GM18520 (cell line): Measurements from ENCODE around the gene FAM110D.
A peak's percentile ranks its signal among the peaks of the same experiment; 100 is the strongest.

Experiments used
- ATAC-seq: cut with Tn5 transposase; IDR thresholded peaks from one replicate; pipeline ENCODE4 v1.9.1; 2021; ENCODE audit not compliant: unreplicated experiment

FAM110D gene

GRCh38 chr1:26161415-26162219 lies 2.7 kb downstream of the FAM110D start:
- ATAC-seq: no peak

DNA sequence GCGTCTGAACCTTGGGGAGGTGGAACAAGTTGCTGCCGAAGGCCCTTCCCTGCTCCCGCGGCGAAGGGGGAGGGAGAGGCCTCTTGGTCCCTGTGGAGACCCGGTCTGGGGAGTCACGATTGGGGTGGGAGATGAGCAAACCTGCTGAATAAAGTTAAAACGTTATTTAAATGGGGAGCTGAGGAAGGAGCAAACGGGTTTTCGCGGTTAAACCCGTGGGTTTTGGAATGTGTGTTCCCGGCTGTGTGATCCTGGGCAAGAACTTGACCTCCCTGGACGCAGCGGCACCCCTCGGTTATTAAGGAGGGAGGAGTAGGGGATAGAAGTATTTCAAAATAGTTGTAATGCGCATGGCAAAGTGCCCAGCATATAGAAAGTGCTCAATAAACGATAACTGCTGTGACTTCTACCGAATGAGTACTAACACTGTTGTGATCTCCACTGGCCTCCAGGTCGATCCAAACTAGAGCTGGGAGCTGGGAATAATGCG lies 3.4 kb downstream of the FAM110D start:
- ATAC-seq: no peak

- ATAC-seq: no peak
These were observed 4.8 kb downstream of the FAM110D start for GRCh38 chr1:26163684-26164035.

GRCh38 chr1:26164036-26164860 lies 5.4 kb downstream of the FAM110D start:
- ATAC-seq: no peak

- no peak for ATAC-seq
These were observed 6.3 kb downstream of the FAM110D start for GRCh38 chr1:26164861-26165842.

DNA sequence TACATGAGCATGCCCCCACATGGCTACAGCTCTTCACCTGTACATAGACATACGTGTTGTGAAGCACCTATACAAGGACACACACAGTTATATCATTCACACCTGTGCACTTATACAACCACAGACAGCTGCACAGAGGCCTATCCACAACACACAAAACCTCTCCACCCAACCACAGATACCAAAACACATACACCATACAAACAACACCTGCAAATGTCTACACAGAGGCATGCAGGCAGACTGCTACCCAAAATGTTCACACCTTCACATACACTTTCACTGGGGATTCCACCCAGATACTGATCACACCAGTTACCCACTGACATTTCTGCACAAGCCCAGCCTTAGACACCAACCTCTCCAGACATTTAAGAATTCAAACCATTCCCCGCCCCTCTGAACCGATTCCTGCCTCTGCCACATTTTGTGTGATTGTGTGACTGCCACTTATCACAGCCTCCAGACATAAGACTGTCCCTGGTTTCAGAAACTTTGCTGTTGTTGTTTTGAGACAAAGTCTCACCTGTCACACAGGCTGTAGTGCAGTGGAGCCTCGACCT lies 7.9 kb downstream of the FAM110D start:
- peak; percentile 41 for ATAC-seq

DNA sequence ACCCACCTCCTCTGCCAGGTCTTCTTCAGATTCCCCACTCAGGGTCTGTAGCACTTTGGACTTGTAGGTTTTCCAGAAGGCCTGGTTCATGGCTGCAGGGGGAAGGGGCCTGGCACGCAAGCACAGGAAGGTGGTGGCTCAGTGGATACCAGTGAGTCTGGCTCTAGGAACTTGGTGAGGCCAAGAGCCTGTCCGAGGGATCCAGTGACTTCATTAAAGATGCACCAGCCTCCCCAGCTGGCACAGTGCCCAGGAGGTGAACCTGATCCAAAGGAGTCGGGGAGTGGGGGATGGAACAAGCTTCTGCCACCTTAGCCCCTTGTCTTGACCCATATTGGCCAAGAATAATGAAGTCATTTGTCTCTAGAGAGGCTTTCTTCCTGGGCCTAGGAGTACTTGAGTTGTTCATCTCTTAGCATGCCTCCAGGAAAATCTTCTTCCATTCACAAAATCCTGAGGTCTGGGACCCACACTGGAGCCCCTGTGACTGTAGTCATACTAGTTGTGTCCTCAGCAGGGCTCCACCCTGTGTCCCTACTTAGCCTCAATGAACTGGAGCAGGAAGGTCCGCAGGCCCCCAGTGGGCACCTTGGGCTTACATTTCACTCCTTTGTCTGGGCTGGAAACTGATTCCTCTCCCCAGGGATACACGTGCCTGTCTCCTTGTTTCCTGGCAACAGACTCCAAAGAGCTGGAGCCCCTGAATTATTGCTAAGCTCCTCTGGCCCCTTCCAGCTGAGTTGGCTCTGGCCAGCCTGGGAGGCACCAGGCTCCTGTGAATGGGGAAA lies 9.7 kb downstream of the FAM110D start, which contains the start of gene C1orf232:
Gene C1orf232, minus strand, starts transcription at position 554 of the 788 bp plus-strand sequence. Its CDS starts 464 bp downstream, at position 90.
- no peak for ATAC-seq

- no peak for ATAC-seq
These were observed 10.3 kb downstream of the FAM110D start for GRCh38 chr1:26169198-26169554.

DNA sequence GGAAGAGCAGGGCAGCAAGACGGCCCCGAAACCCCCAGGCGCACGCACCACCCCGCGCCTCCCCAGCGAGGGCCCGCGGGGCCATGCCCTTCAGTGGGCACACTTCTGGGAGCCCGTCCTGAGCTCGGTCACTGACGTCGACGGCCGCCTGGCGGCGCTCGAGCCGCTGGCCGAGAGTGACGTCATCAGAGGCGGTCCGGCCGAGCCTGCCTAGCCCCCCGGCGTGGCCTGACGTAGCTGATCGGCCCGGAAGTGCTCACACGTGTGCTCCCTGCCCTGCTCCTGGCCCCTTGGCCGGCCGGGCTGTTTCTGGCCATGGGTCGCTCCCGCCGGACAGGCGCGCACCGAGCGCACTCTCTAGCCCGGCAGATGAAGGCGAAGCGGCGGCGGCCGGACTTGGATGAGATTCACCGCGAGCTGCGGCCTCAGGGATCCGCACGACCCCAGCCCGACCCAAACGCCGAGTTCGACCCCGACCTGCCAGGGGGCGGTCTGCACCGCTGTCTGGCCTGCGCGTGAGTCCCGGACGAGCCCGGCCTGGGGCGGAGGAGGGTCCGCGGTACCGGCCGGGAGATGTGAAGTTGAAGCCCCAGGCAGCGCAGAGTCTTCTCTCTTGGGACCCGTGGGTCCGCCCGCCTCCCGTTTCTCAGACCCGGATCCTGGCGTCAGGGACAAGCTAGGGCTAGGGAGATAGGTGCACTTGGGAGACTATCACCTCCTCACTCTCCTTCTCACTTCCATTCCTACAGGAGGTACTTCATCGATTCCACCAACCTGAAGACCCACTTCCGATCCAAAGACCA lies 11.0 kb downstream of the FAM110D start, which contains the start of gene ZNF593:
Gene ZNF593, plus strand, starts transcription at position 240 of the 803 bp plus-strand sequence. Its CDS starts 76 bp downstream, at position 316.
- ATAC-seq: peak; percentile 72

- no peak for ATAC-seq
These were observed 11.6 kb downstream of the FAM110D start for GRCh38 chr1:26170472-26170821.

- no peak for ATAC-seq
These were observed 12.5 kb downstream of the FAM110D start, which contains the start of gene ZNF593OS for GRCh38 chr1:26171084-26172072. ZNF593OS (minus strand) TSS chr1:26171832; CDS start chr1:26171661, 171 bp downstream.

GRCh38 chr1:26175346-26175745 lies 16.5 kb downstream of the FAM110D start:
- no peak for ATAC-seq

DNA sequence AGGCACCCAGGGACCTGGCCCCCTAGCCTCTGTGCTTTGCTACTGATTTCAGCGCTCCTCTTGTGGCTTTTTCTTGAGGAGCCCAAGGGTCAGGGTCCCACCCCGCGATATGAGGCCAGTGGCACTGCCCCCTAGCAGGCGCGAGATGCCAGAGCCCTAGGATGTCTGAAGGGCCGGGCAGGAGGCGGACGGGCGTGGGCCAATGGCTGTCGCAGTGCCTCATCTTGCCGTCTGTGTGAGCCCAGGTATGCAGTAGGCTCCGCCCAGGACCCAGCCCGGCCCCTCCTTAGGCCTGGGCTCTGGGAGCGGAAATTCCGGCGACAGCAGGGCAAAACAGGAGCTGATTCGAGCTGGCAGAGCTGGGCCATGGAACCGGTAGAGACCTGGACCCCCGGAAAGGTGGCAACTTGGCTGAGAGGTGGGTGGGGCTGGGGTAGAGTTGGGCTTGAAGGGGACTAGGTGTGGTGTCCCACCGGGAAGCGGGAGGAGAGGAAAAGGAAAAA lies 18.4 kb downstream of the FAM110D start, which contains the start of gene CNKSR1:
Gene CNKSR1, plus strand, starts transcription at position 310 of the 503 bp plus-strand sequence. Its CDS starts 57 bp downstream, at position 367.
- ATAC-seq: no peak

DNA sequence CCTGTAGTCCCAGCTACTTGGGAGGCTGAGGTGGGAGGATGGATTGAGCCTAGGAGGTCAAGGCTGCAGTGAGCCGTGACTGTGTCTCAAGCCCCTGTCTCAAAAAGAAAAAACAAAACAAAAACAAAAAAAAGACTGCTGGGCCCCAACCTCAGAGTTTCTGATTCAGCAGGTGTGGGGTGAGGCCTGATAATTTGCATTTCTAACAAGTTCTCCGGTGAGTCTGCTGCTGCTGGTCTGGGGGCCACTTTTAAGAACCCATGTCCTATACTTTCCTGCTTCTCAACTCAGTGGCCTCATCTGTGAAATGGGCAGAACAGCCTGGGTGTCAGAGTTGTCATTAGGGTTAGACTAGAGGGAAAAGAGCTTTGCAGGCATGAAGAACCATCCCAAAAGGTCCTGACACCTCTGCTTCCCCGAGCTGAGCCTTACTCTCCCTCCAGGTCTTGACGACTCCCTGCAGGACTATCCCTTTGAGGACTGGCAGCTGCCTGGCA lies 21.2 kb downstream of the FAM110D start:
- ATAC-seq: no peak

DNA sequence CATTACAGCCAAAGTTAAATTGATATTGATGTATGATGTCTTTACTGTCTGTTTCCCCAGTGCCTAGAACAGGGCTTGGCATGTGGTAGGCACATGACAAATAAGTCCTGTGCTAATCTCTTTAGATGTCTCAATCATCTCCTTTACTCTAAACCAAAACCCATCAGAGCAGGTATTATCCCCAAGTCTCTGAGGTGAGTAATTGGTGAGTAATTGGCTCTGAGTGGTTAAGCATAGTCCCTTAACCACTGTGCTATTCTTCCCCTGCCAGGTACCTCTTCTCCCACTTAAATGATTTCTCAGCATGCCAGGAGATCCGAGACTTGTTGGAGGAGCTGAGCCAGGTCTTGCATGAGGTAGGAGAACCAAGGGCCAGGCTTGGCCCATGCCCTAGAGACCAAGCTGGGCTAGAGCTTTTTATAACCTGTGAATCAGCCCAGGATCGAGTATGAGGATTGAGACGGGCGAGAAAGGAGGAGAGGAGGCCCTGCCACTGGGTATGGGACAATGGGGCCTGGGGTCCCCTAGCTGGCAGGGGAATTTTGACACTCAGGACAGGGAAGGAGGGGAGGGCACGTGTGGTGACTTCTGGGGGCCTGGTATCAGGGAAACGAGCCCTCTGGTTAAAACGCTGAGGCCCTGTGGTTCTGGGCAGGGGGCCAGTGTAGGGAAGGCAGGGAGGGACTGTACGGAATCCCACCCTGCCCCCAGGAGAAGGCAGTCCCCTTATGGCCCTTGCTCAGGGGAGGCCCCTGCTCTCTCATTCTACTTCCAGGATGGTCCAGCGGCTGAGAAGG lies 22.9 kb downstream of the FAM110D start:
- ATAC-seq: no peak

- no peak for ATAC-seq
These were observed 23.5 kb downstream of the FAM110D start for GRCh38 chr1:26182383-26182696.
